Fibroblast of skin of scalp (primary cell): Measurements from ENCODE around the gene HSPA12A. TPM values are rescaled to one million over a fixed set of nuclear protein-coding genes. Genes with fewer than 3 reads are reported as not detected.

Experiments
- DNase-seq: peaks from one replicate; pipeline ENCODE4 v3.0.0-alpha.2; 2013
- polyA plus RNA-seq, 2 experiments: library from polyadenylated mRNA; unstranded; fragments of 120-200 nt; gene quantifications; one replicate each; pipeline ENCODE4 v1.2.1, GENCODE V29; 2013; ENCODE audit not compliant: insufficient read length in 2 of 2

The HSPA12A gene
- polyA plus RNA-seq (2013, experiment 1 of 2; ENCODE audit: insufficient read length): 5.9 TPM
- polyA plus RNA-seq (2013, experiment 2 of 2; ENCODE audit: insufficient read length): 6.0 TPM

DNA sequence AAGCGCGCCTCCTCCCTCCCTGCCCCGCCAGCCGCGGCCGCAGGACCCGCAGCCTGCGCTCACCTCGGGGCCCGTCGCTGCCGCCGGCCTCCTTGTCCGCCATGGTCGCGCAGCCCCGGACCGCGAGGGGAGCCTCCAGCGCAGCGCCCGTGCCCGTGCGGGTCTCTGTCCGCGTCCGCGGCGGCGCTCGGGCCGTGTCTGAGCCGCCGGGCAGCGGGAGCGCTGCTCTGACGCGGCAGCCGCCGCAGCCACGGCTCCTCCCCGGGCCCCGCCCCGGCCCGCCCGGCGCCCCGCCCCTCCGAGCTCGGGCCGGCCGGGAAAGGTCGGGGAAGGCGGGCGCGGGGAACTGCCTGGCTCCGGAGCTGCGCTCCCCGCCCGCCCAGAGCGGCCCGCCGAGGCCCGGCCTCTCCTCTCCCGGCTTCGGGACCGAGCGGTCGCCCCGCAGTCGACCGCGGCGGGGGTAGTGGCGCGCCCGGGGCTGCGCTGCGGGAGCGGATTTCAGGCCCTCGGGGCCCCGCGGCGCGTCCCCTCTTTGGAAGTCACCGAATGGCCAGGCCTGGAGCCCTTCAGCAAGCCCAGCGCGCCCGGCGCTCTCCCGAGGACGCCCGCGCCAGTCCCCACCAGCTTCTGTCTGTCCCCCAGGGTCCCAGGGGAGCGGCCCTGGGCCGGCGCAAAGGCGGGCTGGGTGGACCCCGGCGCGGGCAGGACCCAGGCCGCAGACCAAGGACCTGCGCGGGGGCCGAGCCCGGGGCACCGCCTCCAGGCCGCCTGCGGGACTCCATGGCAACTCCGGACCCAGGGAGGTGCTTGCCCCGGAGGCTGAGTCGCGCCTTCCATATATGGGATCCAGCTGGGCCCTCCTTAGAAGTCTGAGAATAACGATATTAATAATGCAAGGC is at the start of gene HSPA12A:
Gene HSPA12A, minus strand, starts transcription at position 200 of the 899 bp plus-strand sequence. Its CDS starts 97 bp downstream, at position 103.
- DNase-seq: peak; percentile 87

- no peak for DNase-seq
These were observed 48.9 kb upstream of the HSPA12A start for GRCh38 chr10:116791241-116791640.

GRCh38 chr10:116787893-116788665 is 45.7 kb upstream of the HSPA12A start:
- DNase-seq: peak; percentile 72

DNA sequence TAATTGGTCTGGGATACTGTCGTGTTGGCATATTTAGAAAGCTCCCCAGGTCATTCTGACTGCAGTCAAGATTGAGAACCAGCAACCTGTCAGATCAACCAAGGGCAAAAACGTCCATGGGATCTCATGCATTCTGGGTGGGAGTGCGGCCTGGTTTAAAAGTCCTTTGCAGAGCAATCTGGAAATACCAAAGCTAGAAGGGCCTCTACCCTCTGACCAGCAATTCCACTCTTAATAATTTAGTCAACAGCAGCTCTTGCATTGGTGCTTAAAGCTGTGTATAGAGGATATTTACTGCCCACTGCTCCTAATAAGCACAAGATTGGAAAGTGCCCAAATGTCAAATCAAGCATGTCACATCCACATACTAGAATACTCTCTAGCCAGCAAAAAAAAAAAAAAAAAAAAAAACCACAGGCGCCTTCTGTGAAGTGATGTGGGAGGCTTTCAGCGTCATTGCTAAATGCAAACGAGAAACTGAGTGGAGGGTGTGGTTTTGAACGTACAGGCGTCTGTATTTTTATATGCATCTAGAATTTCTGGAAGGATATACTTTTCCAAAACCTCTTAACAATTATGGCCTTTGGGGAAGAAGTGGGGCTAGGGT is 44.8 kb upstream of the HSPA12A start:
- DNase-seq: no peak

DNA sequence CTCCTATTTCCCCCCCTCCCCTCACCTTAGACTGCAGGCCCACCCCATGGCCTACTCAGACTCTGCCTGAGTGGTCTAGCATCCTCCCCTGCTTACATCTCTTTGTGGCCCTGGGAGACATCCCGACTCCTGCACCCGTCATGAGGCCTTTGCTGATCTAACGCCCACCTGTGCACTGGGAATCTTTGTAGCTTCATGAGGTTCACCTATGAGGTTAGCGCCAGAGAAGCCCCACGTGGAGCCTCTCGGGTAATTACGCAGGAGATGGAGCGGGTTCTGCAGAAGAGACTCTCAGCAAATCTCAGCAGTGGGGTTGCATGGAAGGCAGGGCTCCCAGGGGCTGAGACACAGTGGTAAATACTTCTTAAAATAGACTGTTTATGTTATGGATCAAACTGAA is 43.5 kb upstream of the HSPA12A start:
- DNase-seq: no peak

- DNase-seq: no peak
These were observed 42.9 kb upstream of the HSPA12A start for GRCh38 chr10:116785282-116785681.

- DNase-seq: no peak
These were observed 42.3 kb upstream of the HSPA12A start for GRCh38 chr10:116784651-116785050.

GRCh38 chr10:116784035-116784434 is 41.7 kb upstream of the HSPA12A start:
- DNase-seq: no peak

DNA sequence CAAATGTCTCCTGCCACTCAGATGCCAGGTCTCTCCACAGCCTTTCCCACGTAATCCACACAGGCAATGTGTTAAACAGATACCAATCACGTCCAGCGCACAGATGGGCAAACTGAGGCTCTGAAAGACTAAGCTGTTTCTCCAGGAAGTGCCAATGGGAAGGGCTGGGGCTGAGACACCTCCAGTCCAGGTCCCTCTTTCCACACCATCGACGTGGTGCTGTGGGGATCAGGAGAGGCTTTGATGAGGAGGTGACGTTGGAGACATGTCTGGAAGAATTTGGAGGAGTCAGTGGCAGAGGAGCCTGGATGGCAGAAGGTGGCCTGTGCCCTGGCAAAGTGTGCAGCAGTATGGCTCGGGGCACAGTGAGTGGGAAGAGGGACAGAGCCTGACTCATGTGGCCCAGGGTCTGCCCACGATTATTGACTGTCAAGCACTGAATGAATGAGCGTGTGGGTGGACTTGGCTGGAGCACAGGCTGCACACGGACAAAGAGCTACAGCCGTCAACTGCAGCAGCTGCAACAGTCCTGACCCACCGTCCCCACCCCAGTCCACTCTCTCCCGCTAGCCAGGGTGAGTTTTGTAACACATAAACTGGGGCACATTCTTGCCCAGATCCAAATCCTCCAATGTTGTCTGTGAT is 40.8 kb upstream of the HSPA12A start:
- no peak for DNase-seq

- no peak for DNase-seq
These were observed 39.1 kb upstream of the HSPA12A start for GRCh38 chr10:116781370-116781884.

- peak; percentile 10 for DNase-seq
These were observed 38.4 kb upstream of the HSPA12A start for GRCh38 chr10:116780691-116781205.

DNA sequence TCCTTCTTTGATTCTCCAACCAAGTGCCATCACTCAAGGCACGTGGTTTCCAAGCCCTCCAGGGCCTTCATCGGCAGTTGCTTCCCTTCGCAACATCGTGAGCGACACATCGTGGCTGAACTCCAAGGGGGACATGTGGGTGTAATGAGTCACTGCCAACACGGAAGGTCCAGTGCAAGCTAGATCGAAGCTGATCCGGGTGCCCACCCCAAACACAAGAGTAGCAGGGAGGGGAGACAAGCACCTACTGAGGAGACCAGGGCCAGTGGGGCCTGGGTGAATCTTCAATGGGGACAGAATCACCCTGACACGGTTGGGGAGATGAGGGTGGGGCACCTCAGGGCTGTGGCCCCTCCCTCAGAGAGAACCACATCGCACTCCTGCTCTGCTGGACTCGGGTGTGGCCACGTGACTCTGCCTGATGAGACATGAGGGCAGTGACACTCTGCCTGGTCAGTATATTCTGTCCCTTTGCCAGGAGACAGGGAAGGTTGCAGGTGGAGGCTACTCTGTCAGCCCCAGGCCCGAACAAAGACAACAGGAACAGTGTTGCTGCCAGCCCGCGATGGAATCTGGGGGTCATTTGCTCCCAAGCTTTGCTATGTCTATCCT is 36.8 kb upstream of the HSPA12A start:
- DNase-seq: peak; percentile 8

- no peak for DNase-seq
These were observed 34.6 kb upstream of the HSPA12A start for GRCh38 chr10:116777006-116777405.

DNA sequence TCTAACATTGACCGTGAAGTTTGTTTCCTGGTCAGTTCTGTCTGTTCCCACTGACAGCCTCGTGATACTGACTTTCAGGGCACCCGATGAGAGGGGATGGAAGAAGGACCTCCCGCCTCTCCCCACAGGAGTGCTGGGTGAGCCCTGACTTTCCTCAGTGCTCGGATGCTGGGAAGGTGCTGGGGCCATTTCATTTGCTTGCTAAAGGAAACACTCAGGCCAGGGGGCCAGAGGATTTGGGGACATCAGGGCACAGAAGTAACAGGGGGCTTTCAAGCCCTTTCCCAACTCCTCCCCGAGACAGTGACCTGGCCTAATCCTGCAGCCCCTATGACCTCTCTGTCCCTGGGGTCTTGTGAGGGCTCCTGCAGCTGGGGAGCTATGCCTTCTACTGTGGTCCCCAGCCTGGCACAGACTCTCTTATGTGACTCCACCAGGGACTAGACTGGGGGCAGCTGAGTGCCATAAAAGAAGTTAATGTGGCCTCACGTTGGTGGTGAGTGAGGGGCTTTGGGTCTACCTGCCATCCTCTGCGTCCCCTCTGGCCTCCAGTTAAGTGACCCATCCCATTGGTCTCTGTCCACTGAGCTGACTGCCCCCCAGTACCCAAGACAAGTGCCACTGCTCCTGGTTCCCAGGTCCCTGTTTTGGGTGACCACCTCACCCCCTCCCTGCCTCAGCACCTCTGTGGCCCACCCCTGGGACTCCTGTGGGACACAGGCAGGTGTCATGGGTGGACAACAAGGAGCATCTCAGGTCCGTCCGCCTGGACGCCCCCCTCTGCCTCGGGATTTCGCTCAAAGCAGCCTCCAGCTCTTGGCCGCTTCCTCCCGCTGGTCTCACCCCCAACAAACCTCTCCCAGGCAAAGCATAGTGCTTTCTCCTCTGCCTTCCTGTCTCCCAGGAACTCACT is 33.4 kb upstream of the HSPA12A start:
- DNase-seq: no peak

DNA sequence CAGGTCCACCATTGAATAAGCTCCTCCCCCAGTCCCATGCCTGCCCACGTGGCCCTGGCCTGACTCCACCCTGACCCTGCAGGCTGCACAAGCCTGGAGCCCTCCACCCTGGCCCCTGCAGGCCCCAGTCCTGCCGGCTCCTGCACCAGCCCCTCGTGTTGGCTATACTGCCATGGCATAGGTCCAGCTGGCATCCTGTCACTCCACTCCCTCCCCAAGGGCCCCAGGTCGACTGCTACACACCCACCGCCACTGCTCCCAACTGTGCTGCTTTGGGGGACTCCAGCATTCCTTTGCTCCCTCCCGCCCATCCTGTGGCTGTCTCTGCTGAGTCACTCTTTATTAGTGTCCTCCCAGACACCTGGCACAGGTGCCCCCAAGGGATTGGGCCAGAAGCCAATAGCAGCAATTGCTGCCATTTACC is 32.4 kb upstream of the HSPA12A start:
- no peak for DNase-seq

DNA sequence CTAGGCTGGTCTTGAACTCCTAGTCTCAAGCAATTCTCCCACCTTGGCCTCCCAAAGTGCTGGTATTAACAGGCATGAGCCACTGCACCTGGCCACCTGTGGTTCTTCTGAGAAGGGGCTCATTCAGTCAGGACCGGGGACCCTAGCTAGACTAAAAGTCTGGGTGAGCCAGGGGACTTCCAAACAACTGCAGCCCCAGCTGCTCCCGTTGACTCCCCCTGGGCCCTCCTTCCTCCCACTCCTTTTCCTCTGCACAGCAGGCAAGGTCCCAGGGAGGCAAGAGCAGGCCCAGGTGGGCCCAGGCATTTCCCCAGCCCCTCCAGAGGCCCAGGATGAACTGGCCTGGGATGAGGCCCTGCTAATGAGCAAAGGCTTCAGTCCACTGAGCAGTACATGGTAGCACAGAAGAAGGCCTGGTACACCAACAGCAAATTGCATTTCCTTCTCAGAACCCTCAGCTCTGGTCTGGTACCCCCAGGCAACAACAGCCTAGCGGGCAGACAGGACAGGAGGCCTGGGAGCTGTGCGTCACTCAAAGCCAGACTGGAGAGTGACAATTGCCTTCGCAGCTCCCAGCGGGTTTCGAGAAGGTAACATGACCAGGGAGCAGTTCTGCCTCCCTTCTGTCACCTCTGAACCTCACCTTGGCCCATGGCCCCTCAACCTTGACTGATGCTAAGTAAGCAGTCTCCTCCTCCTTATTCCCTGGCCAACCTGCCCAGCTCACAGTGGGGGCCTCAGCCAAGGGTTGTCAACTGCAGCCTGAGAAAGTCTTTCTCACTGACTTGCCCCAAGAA is 30.7 kb upstream of the HSPA12A start:
- DNase-seq: no peak

DNA sequence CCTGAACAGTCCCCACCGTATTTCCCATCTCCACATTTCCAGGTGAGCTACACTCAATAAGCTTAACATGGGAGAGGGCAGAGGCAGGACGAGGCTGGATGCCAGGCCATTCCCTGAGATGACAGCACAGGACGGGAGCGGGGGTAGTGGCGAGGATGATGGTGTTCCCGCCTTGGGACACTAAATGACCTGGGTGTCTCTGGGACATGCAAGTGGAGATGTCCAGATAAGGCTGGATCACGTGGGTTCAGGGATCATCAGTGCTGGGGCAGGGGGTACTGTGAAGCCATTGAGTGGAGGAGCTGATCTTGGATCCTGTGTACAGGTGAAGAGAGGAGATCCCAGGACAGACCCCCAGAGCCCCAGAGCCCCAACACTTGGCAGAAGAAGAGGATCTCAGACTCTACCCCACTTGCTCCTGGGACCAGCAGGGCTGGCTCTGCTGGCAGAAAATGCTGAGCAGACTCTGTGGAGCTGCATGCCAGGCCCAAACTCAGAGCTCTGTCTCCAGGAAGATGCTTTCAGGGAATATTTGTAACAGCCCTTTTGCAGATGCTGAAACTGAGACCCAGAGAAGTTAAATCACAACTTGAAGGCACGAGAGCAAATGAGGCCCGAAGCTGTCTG is 29.7 kb upstream of the HSPA12A start:
- no peak for DNase-seq

- DNase-seq: peak; percentile 91
These were observed 29.0 kb upstream of the HSPA12A start for GRCh38 chr10:116771101-116771958.
